ENCODE measurements around the gene SLC6A6. TPM values are rescaled to one million over a fixed set of nuclear protein-coding genes. Genes with fewer than 3 reads are reported as not detected.

SLC6A6 gene
- total RNA-seq, 1 donor from 2014 or later, result 32.9 TPM

GRCh38 chr3:14520967-14521366 lies 118.6 kb downstream of the SLC6A6 start:
- TF ChIP-seq EZH2phosphoT487 (IDR thresholded peaks at IDR 0.05) (no peak), EZH2 (IDR thresholded peaks at IDR 0.05) (no peak), CTCF (IDR thresholded peaks at IDR 0.05) (no peak)
- peak overlapping the region; percentile 1 for H3K27ac Mint-ChIP-seq
- peaks cover 10% of the 10 kb centered on the region for H3K27me3 Mint-ChIP-seq (ENCODE audit: insufficient read depth, low read depth)

GRCh38 chr3:14521611-14522010 lies 119.2 kb downstream of the SLC6A6 start:
- no peak overlapping the region for H3K4me3 Mint-ChIP-seq
- peaks cover 9% of the 10 kb centered on the region for H3K4me1 Mint-ChIP-seq

More at GRCh38 chr3:14520967-14521366, 118.6 kb downstream of the SLC6A6 start:
- no peaks in the 10 kb centered on the region for H3K27me3 ChIP-seq
- Mint-ChIP-seq H3K4me3 (no peak overlapping the region), H3K4me1 (peaks cover 9% of the 10 kb centered on the region), H3K36me3 (no peaks in the 10 kb centered on the region), H3K9me3 (no peaks in the 10 kb centered on the region)
- H3K27ac ChIP-seq, result no peak overlapping the region
- no peak overlapping the region for H3K4me2 ChIP-seq
- H3K9ac ChIP-seq, result no peak overlapping the region
- no peaks in the 10 kb centered on the region for H3K79me2 ChIP-seq (ENCODE audit: low read depth)
- H3K4me3 ChIP-seq, result no peak overlapping the region
- no peaks in the 10 kb centered on the region for H3K9me3 ChIP-seq (ENCODE audit: low read depth)
- H3K4me1 ChIP-seq, result no peaks in the 10 kb centered on the region
- H3F3A ChIP-seq (ENCODE audit: low read depth), result no peaks in the 10 kb centered on the region
- H4K20me1 ChIP-seq (ENCODE audit: low read depth), result no peaks in the 10 kb centered on the region
- H3K36me3 ChIP-seq, result no peaks in the 10 kb centered on the region
- no peak overlapping the region for H2AFZ ChIP-seq (replicated peaks)
- DNase-seq (ENCODE audit: low spot score), result no peak

GRCh38 chr3:14522129-14522691 lies 119.8 kb downstream of the SLC6A6 start:
- Mint-ChIP-seq H3K9me3 (no peaks in the 10 kb centered on the region), H3K36me3 (no peaks in the 10 kb centered on the region), H3K4me1 (peaks cover 9% of the 10 kb centered on the region), H3K4me3 (no peak overlapping the region), H3K27ac (no peak overlapping the region), H3K27me3 (ENCODE audit: insufficient read depth, low read depth) (peaks cover 11% of the 10 kb centered on the region)
- no peaks in the 10 kb centered on the region for H3K4me1 ChIP-seq
- H3K27me3 ChIP-seq, result no peaks in the 10 kb centered on the region
- no peak overlapping the region for H3K9ac ChIP-seq
- no peak for DNase-seq (ENCODE audit: low spot score)
- TF ChIP-seq EZH2phosphoT487 (IDR thresholded peaks at IDR 0.05) (no peak), EZH2 (IDR thresholded peaks at IDR 0.05) (no peak), CTCF (IDR thresholded peaks at IDR 0.05) (no peak)
- H3K36me3 ChIP-seq, result no peaks in the 10 kb centered on the region
- H3F3A ChIP-seq (ENCODE audit: low read depth), result no peaks in the 10 kb centered on the region
- no peak overlapping the region for H3K4me2 ChIP-seq
- H2AFZ ChIP-seq (replicated peaks), result no peak overlapping the region
- H3K4me3 ChIP-seq, result no peak overlapping the region
- no peaks in the 10 kb centered on the region for H3K9me3 ChIP-seq (ENCODE audit: low read depth)
- H4K20me1 ChIP-seq (ENCODE audit: low read depth), result no peaks in the 10 kb centered on the region
- H3K79me2 ChIP-seq (ENCODE audit: low read depth), result no peaks in the 10 kb centered on the region
- H3K27ac ChIP-seq, result no peak overlapping the region

More at GRCh38 chr3:14521611-14522010, 119.2 kb downstream of the SLC6A6 start:
- no peak overlapping the region for H3K4me3 ChIP-seq
- H3K36me3 Mint-ChIP-seq, result no peaks in the 10 kb centered on the region
- H3K4me2 ChIP-seq, result no peak overlapping the region
- no peak for DNase-seq (ENCODE audit: low spot score)
- peaks cover 11% of the 10 kb centered on the region for H3K27me3 Mint-ChIP-seq (ENCODE audit: insufficient read depth, low read depth)
- no peaks in the 10 kb centered on the region for H3K4me1 ChIP-seq
- no peak overlapping the region for H2AFZ ChIP-seq (replicated peaks)
- no peaks in the 10 kb centered on the region for H3K9me3 Mint-ChIP-seq
- H4K20me1 ChIP-seq (ENCODE audit: low read depth), result no peaks in the 10 kb centered on the region
- no peaks in the 10 kb centered on the region for H3F3A ChIP-seq (ENCODE audit: low read depth)
- no peak overlapping the region for H3K27ac ChIP-seq
- H3K36me3 ChIP-seq, result no peaks in the 10 kb centered on the region
- no peaks in the 10 kb centered on the region for H3K79me2 ChIP-seq (ENCODE audit: low read depth)
- TF ChIP-seq EZH2phosphoT487 (IDR thresholded peaks at IDR 0.05), result no peak
- TF ChIP-seq EZH2 (IDR thresholded peaks at IDR 0.05), result no peak
- no peak for TF ChIP-seq CTCF (IDR thresholded peaks at IDR 0.05)
- H3K27me3 ChIP-seq, result no peaks in the 10 kb centered on the region
- no peaks in the 10 kb centered on the region for H3K9me3 ChIP-seq (ENCODE audit: low read depth)
- no peak overlapping the region for H3K9ac ChIP-seq
- H3K27ac Mint-ChIP-seq, result no peak overlapping the region

All from neural progenitor cell (in vitro differentiated cells).